GM21619 (cell line): ENCODE data around the gene ICAM5.
"Not testable (repeated sequence)": the region's sequence is repeated elsewhere in the genome, so short reads cannot be mapped to it uniquely, and the experiment has no call there.

Source experiments
- ATAC-seq: cut with Tn5 transposase; IDR thresholded peaks from one replicate; pipeline ENCODE4 v1.9.1; 2021; ENCODE audit not compliant: unreplicated experiment

Gene ICAM5, protein sequence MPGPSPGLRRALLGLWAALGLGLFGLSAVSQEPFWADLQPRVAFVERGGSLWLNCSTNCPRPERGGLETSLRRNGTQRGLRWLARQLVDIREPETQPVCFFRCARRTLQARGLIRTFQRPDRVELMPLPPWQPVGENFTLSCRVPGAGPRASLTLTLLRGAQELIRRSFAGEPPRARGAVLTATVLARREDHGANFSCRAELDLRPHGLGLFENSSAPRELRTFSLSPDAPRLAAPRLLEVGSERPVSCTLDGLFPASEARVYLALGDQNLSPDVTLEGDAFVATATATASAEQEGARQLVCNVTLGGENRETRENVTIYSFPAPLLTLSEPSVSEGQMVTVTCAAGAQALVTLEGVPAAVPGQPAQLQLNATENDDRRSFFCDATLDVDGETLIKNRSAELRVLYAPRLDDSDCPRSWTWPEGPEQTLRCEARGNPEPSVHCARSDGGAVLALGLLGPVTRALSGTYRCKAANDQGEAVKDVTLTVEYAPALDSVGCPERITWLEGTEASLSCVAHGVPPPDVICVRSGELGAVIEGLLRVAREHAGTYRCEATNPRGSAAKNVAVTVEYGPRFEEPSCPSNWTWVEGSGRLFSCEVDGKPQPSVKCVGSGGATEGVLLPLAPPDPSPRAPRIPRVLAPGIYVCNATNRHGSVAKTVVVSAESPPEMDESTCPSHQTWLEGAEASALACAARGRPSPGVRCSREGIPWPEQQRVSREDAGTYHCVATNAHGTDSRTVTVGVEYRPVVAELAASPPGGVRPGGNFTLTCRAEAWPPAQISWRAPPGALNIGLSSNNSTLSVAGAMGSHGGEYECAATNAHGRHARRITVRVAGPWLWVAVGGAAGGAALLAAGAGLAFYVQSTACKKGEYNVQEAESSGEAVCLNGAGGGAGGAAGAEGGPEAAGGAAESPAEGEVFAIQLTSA

GRCh38 chr19:10289836-10290356 lies at the start of gene ICAM5:
TSS of gene ICAM5 (plus strand) at chr19:10289952. CDS start at chr19:10290044, 92 bp downstream.
- no peak for ATAC-seq

DNA sequence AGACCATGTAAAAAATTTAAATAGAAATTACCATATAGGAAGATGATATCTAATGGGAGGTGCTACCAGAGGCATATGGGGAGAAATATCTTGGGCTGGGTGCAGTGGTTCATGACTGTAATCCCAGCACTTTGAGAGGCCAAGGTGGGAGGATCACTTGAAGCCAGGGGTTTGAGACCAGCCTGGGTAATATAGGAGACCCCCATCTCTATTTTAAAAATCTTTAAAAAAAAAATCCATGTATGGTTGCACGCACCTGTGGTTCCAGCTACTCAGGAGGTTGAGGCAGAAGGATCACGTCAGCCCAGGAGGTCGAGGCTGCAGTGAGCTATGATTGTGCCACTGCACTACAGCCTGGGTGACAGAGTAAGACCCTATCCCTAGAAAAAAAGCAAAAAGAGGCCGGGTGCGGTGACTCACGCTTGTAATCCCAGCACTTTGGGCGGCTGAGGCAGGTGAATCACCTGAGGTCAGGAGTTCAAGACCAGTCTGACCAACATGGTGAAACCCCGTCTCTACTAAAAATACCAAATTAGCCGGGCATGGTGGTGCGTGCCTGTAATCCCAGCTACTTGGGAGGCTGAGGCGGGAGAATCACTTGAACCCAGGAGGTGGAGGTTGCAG lies 47.8 kb upstream of the ICAM5 start:
- not testable (repeated sequence) for ATAC-seq

DNA sequence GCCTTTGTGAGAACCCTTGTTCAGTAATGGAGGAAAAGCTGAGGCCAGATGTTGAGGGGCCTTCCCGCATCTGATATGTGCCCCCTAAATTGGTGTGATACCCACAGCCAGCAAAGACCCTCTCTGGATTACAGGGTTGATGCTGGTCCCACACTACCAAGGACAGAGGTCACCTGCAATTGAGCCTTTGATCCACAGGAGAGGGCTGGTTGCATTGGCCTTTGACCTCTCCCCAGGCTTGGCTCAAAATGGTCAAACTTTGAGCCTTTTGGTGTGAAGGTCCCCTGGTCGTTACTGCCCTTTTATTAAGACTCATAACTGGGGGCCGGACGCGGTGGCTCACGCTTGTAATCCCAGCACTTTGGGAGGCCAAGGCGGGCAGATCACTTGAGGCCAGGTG lies 46.1 kb upstream of the ICAM5 start:
- ATAC-seq: no peak

DNA sequence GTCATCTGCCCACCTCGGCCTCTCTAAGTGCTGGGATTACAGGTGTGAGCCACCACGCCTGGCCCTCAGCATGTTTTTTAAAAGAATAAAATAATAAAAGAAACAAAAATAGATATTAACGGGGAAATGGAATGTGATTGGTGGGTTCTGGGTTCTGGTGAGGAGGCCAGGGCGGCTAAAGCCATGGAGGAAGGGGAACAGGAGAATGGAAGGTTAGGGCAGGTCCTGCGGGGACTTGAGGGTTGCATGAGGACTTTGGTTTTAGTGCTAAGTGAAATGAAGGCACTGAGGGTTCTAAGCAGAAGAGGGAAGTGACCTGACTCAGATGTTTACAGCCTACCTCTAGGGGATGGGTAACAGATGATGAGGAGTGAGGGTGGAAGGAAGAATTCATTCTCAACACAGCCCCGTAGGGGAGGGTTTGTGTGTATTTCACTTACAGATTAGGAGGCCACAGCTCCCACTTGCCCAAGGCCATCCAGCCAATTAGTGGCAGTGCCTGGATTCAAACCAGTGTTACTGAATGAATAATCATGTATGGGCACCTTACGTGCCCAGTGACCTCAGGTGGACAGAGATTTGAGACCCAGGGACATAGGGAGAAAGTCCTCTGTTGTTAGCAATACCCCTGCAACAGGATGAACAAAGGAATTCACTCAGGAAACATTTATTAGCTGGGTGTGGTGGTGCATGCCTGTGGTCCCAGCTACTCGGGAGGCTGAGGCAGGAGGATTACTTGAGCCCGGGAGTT lies 44.4 kb upstream of the ICAM5 start:
- ATAC-seq: no peak

DNA sequence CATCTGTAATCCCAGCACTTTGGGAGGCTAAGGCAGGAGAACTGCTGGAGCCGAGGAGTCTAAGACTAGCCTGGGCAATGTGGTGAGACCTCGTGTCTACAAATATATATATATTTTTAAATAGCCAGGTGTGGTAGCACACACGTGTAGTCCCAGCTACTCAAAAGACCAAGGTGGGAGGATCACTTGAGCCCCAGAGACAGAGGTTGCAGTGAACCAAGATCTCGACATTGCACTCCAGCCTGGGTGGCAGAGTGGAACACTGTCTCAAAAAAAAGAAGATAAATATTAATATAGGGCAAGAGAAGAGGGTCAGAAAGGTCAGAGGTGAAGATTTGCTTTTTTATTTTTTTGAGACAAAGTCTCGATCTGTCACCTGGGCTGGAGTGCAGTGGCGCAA lies 43.2 kb upstream of the ICAM5 start:
- ATAC-seq: no peak

GRCh38 chr19:10251792-10252694 lies 37.7 kb upstream of the ICAM5 start, which contains the start of gene MRPL4:
TSS of gene MRPL4 (plus strand) at chr19:10252214. CDS start at chr19:10252254, 40 bp downstream.
- peak; percentile 81 for ATAC-seq

GRCh38 chr19:10252707-10253106 lies 37.0 kb upstream of the ICAM5 start:
- no peak for ATAC-seq

DNA sequence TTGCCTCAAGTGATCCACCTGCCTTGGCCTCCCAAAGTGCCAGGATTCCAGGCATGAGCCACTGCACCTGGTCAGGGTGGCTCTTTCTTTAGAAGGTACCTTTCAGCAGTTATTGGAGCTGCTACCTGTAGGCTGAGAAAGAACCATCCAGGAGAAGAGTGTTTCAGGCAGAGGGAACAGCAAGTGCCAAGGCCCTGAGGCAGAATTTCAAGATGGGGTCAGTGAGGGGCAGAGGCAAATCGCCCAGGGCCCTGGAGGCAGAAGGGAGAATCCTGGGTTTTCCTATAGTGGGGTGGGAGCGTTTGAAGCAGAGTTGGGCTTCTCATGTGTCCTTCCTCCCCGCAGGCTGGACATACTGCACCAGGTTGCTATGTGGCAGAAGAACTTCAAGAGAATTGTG lies 35.5 kb upstream of the ICAM5 start:
- ATAC-seq: no peak

DNA sequence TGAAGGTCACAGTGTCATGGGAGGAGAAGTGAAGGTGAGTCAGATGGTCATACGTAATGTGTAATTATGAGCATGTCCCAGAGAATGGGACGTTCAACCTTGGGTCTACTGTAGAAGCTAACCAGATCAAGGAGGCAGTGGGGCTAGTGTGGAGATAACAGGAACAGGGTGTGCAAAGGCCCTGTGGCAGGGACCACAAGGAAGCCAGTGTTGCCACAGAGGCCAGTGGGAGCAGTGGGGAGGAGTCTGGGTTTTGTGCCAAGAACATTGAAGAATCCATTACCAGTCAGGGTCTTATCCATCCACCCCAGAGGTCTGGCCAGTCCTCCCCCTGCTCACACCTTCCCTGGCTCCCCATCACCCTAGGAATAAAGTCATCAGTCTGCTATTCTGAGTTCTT lies 34.4 kb upstream of the ICAM5 start:
- ATAC-seq: no peak

DNA sequence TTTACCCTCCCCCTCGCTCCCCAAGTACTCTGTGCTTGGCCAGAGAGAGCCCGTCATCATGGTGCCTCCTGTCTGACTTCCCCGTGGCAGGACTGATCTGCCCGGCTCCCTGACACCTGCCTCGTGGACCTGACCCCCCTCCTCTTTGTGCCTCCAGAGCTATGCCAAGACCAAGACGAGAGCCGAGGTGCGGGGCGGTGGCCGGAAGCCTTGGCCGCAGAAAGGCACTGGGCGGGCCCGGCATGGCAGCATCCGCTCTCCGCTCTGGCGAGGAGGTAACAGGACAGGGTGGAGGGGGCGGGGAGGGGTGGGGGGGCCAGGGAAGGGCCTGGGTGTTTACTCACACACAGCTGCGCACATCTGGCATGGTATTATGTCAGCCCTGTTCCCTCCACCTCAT lies 33.2 kb upstream of the ICAM5 start:
- ATAC-seq: no peak

DNA sequence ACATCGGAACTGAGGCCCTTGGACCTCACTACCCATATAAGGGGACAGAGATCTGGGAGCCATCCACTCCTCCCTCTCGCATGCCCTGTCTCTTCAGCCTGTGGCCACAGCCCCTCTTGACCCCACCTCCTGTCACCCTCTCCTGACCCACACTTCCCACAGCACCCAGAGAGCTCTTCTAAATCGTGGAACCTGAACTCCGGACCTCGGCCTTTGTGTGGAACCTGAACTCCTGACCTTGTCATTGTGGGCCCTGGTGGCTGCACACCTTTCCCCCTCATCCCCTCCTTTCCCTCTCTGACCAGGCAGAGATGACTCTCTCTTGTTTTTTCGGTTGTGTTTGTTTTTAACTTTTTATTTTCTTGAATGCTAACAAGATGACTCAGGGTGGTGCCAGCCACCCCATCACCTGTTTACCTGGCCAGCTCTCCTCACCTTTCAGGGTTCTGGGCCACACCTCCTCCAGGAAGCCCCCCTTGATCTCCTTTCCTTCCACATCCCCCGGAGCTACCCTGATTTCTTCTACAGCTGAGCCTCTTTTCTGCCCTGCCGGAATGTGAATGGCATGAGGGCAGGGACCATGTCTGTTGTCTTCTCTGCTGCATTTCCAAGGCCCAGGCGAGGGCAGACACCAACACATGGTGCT lies 32.7 kb upstream of the ICAM5 start:
- no peak for ATAC-seq

GRCh38 chr19:10258080-10258710 lies 31.6 kb upstream of the ICAM5 start:
- no peak for ATAC-seq

- no peak for ATAC-seq
Measured at GRCh38 chr19:10259162-10259905, 30.4 kb upstream of the ICAM5 start.

GRCh38 chr19:10260141-10260584 lies 29.6 kb upstream of the ICAM5 start:
- ATAC-seq: no peak

- ATAC-seq: no peak
Measured at GRCh38 chr19:10262771-10263170, 27.0 kb upstream of the ICAM5 start.

GRCh38 chr19:10266706-10267105 lies 23.0 kb upstream of the ICAM5 start:
- ATAC-seq: no peak

DNA sequence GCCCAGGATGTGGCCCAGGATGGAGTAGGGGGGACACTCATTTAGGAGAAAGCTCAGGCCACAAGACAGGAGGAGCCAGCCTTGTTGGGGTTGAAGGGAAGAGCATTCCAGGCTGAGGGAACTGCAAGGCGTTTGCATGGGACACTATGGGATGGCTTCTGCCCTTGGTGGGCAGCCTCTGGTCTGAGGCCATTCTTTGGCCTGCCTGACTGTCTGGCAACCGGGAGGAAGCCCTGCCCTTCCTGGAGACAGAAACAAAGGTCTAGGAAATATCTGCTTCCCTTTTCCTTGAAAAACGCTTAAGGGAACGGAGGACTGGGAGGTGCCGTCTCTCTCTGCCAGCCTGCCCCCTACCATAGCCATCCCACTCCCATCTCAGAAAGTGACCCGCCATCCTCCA lies 21.7 kb upstream of the ICAM5 start:
- no peak for ATAC-seq
